ENCODE measurements around the gene TMEM51.

- TF ChIP-seq CTCF (conservative IDR thresholded peaks at IDR 0.05; ENCODE audit: low read depth, low read length) (no peak), EZH2 (IDR thresholded peaks at IDR 0.05; ENCODE audit: borderline replicate concordance, low read depth, low read length, poor library complexity, severe bottlenecking) (no peak)
Observed at GRCh38 chr1:15104768-15105167, 48.8 kb upstream of the TMEM51 start.
